Measurements from ENCODE around the gene OGFR. TPM values are rescaled to one million over a fixed set of nuclear protein-coding genes. Genes with fewer than 3 reads are reported as not detected.

The OGFR gene
- total and polyA plus RNA-seq, 2 experiments from 2014 or later = 9.6 to 50.6 TPM

DNA sequence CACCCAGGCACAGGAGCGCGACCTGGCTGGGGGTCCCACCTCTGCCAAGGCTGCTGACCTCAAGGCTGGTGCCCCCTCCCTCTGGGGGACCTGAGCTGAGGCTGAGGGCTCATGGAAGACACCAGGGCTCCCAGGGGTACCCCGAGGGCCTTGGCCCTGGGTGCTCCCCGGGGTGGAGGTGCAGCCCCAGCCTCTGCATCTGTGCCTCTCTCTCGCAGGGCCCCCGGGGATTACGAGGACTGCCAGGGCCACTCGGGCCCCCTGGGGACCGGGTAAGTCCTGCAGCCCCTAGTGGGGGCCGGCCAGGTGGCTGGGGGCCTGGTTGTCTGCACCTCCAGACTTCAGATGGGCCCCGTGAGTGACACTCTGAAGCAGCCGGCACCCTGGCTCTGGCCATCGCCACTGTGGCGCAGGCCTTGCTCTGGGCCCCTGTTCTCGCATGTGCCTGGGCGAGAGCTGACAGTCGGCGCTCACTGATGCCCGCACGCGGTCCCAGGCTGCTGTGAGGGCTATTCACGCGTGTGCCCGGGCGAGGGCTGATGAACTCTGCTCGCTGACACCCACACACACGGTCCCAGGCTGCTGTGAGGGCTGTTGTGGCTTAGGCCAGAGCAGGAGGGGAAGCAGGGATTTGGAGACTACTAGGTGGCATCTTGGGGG is 21.5 kb downstream of the OGFR start (continued):
- TF ChIP-seq, protein P1, sequence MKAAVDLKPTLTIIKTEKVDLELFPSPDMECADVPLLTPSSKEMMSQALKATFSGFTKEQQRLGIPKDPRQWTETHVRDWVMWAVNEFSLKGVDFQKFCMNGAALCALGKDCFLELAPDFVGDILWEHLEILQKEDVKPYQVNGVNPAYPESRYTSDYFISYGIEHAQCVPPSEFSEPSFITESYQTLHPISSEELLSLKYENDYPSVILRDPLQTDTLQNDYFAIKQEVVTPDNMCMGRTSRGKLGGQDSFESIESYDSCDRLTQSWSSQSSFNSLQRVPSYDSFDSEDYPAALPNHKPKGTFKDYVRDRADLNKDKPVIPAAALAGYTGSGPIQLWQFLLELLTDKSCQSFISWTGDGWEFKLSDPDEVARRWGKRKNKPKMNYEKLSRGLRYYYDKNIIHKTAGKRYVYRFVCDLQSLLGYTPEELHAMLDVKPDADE (IDR thresholded peaks at IDR 0.05) = no peak

- DNase-seq (ENCODE audit: low spot score) (no peak), ATAC-seq (no peak)
- Histone ChIP-seq H3F3A (replicated peaks; ENCODE audit: low read depth) (peaks cover 2% of the 10 kb centered on the region; the same call in 1 of the 2 replicates), H3K27ac (ENCODE audit: low read depth) (no peak overlapping the region), H3K9me2 (ENCODE audit: insufficient read depth) (no peaks in the 10 kb centered on the region), H3K4me1 (ENCODE audit: insufficient read depth) (peaks cover 2% of the 10 kb centered on the region; the same call in 1 of the 2 replicates), H3K36me3 (ENCODE audit: insufficient read depth) (no peaks in the 10 kb centered on the region), H2AFZ (no peak overlapping the region), H4K20me1 (replicated peaks; ENCODE audit: insufficient read depth) (peaks cover 5% of the 10 kb centered on the region; the same call in 1 of the 2 replicates), H3K4me3 (no peak overlapping the region), H3K27me3 (ENCODE audit: insufficient read depth) (no peaks in the 10 kb centered on the region), H3K4me2 (no peak overlapping the region), H3K79me2 (replicated peaks; ENCODE audit: insufficient read depth) (no peaks in the 10 kb centered on the region)
- Mint-ChIP-seq H3K4me1 (peaks cover 8% of the 10 kb centered on the region), H3K27ac (no peak overlapping the region), H3K4me3 (no peak overlapping the region), H3K9me3 (no peaks in the 10 kb centered on the region), H3K36me3 (ENCODE audit: low read depth) (no peaks in the 10 kb centered on the region), H3K27me3 (ENCODE audit: insufficient read depth, low read depth, poor library complexity) (peaks cover 8% of the 10 kb centered on the region)
- TF ChIP-seq CREB1 (CRISPR knock-in tag; IDR thresholded peaks at IDR 0.05; ENCODE audit: low read depth) (no peak), POLR2AphosphoS5 (IDR thresholded peaks at IDR 0.05; ENCODE audit: low read depth) (no peak), STAT1 (IDR thresholded peaks at IDR 0.05; ENCODE audit: unreplicated experiment) (no peak), REST (IDR thresholded peaks at IDR 0.05; ENCODE audit: unreplicated experiment) (no peak), JUNB (IDR thresholded peaks at IDR 0.05; ENCODE audit: unreplicated experiment) (no peak), ZNF331 (CRISPR knock-in tag; IDR thresholded peaks at IDR 0.05; ENCODE audit: low read depth) (no peak)
- TF ChIP-seq, protein P1 (IDR thresholded peaks at IDR 0.05) = no peak
- TF ChIP-seq, protein P2, sequence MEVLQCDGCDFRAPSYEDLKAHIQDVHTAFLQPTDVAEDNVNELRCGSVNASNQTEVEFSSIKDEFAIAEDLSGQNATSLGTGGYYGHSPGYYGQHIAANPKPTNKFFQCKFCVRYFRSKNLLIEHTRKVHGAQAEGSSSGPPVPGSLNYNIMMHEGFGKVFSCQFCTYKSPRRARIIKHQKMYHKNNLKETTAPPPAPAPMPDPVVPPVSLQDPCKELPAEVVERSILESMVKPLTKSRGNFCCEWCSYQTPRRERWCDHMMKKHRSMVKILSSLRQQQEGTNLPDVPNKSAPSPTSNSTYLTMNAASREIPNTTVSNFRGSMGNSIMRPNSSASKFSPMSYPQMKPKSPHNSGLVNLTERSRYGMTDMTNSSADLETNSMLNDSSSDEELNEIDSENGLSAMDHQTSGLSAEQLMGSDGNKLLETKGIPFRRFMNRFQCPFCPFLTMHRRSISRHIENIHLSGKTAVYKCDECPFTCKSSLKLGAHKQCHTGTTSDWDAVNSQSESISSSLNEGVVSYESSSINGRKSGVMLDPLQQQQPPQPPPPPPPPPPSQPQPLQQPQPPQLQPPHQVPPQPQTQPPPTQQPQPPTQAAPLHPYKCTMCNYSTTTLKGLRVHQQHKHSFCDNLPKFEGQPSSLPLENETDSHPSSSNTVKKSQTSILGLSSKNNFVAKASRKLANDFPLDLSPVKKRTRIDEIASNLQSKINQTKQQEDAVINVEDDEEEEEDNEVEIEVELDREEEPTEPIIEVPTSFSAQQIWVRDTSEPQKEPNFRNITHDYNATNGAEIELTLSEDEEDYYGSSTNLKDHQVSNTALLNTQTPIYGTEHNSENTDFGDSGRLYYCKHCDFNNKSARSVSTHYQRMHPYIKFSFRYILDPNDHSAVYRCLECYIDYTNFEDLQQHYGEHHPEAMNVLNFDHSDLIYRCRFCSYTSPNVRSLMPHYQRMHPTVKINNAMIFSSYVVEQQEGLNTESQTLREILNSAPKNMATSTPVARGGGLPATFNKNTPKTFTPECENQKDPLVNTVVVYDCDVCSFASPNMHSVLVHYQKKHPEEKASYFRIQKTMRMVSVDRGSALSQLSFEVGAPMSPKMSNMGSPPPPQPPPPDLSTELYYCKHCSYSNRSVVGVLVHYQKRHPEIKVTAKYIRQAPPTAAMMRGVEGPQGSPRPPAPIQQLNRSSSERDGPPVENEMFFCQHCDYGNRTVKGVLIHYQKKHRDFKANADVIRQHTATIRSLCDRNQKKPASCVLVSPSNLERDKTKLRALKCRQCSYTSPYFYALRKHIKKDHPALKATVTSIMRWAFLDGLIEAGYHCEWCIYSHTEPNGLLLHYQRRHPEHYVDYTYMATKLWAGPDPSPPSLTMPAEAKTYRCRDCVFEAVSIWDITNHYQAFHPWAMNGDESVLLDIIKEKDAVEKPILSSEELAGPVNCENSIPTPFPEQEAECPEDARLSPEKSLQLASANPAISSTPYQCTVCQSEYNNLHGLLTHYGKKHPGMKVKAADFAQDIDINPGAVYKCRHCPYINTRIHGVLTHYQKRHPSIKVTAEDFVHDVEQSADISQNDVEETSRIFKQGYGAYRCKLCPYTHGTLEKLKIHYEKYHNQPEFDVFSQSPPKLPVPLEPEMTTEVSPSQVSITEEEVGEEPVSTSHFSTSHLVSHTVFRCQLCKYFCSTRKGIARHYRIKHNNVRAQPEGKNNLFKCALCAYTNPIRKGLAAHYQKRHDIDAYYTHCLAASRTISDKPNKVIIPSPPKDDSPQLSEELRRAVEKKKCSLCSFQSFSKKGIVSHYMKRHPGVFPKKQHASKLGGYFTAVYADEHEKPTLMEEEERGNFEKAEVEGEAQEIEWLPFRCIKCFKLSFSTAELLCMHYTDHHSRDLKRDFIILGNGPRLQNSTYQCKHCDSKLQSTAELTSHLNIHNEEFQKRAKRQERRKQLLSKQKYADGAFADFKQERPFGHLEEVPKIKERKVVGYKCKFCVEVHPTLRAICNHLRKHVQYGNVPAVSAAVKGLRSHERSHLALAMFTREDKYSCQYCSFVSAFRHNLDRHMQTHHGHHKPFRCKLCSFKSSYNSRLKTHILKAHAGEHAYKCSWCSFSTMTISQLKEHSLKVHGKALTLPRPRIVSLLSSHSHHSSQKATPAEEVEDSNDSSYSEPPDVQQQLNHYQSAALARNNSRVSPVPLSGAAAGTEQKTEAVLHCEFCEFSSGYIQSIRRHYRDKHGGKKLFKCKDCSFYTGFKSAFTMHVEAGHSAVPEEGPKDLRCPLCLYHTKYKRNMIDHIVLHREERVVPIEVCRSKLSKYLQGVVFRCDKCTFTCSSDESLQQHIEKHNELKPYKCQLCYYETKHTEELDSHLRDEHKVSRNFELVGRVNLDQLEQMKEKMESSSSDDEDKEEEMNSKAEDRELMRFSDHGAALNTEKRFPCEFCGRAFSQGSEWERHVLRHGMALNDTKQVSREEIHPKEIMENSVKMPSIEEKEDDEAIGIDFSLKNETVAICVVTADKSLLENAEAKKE (CRISPR knock-in tag; IDR thresholded peaks at IDR 0.05) = no peak
- TF ChIP-seq, protein P3, sequence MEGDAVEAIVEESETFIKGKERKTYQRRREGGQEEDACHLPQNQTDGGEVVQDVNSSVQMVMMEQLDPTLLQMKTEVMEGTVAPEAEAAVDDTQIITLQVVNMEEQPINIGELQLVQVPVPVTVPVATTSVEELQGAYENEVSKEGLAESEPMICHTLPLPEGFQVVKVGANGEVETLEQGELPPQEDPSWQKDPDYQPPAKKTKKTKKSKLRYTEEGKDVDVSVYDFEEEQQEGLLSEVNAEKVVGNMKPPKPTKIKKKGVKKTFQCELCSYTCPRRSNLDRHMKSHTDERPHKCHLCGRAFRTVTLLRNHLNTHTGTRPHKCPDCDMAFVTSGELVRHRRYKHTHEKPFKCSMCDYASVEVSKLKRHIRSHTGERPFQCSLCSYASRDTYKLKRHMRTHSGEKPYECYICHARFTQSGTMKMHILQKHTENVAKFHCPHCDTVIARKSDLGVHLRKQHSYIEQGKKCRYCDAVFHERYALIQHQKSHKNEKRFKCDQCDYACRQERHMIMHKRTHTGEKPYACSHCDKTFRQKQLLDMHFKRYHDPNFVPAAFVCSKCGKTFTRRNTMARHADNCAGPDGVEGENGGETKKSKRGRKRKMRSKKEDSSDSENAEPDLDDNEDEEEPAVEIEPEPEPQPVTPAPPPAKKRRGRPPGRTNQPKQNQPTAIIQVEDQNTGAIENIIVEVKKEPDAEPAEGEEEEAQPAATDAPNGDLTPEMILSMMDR (conservative IDR thresholded peaks at IDR 0.05; ENCODE audit: low read depth in 2 of 2) = no peak
Observed at GRCh38 chr20:62826646-62827310, 22.1 kb downstream of the OGFR start.

Measured in GM23338 (cell line).